SK-N-SH treated with all-trans-retinoic acid at 6 μM for 48 hours (cell line): ENCODE results near the gene KIAA0753.

Source experiments
- ATAC-seq: fragments of 200-7000 bp; cut with Tn5 transposase; 3 replicates; pipeline ENCODE4 v1.9.1; 2020; ENCODE audit warnings: mild to moderate bottlenecking, moderate library complexity
- ARNTL ChIP-seq: fragments of 450-650 bp; formaldehyde crosslinking; IDR thresholded peaks from 2 replicates; pipeline ENCODE4 v1.5.0; 2020; ENCODE audit warnings: low read depth, mild to moderate bottlenecking, moderate library complexity, borderline replicate concordance
- CREB5 ChIP-seq: fragments of 250-450 bp; sonication (Bioruptor Pico); IDR thresholded peaks from 2 replicates; pipeline ENCODE4 v1.5.1; 2020; ENCODE audit warnings: low read depth, mild to moderate bottlenecking, moderate library complexity
- CSDC2 ChIP-seq: fragments of 250-450 bp; sonication (Bioruptor Pico); IDR thresholded peaks from 2 replicates; pipeline ENCODE4 v1.5.0; 2020; ENCODE audit warnings: mild to moderate bottlenecking, moderate library complexity
- CSRNP3 ChIP-seq: fragments of 250-450 bp; sonication (Bioruptor Pico); IDR thresholded peaks from 2 replicates; pipeline ENCODE4 v1.5.1; 2021; ENCODE audit warnings: mild to moderate bottlenecking, moderate library complexity
- ESRRG ChIP-seq: fragments of 250-450 bp; sonication (Bioruptor Pico); IDR thresholded peaks from 2 replicates; pipeline ENCODE4 v1.6.1; 2021; ENCODE audit warnings: mild to moderate bottlenecking
- GLIS3 ChIP-seq: fragments of 250-450 bp; sonication (Bioruptor Pico); IDR thresholded peaks from 2 replicates; pipeline ENCODE4 v1.5.0; 2020; ENCODE audit warnings: mild to moderate bottlenecking, moderate library complexity
- ISL1 ChIP-seq: fragments of 250-450 bp; sonication (Bioruptor Pico); IDR thresholded peaks from 2 replicates; pipeline ENCODE4 v2.1.2; 2022; ENCODE audit warnings: mild to moderate bottlenecking, moderate library complexity
- OSR1 ChIP-seq: fragments of 250-450 bp; sonication (Bioruptor Pico); IDR thresholded peaks from 2 replicates; pipeline ENCODE4 v1.8.0; 2022; ENCODE audit warnings: moderate library complexity, mild to moderate bottlenecking, inconsistent platforms
- PATZ1 ChIP-seq: fragments of 250-450 bp; sonication (Bioruptor Pico); IDR thresholded peaks from 2 replicates; pipeline ENCODE4 v1.8.0; 2020; ENCODE audit warnings: mild to moderate bottlenecking, moderate library complexity, borderline replicate concordance
- POU6F1 ChIP-seq: fragments of 250-450 bp; sonication (Bioruptor Pico); IDR thresholded peaks from 2 replicates; pipeline ENCODE4 v1.8.0; 2021; ENCODE audit warnings: low read depth, mild to moderate bottlenecking, moderate library complexity, borderline replicate concordance
- PPARA ChIP-seq: fragments of 250-450 bp; sonication (Bioruptor Pico); IDR thresholded peaks from 2 replicates; pipeline ENCODE4 v1.5.0; 2020; ENCODE audit warnings: mild to moderate bottlenecking, borderline replicate concordance
- RARB ChIP-seq: fragments of 250-450 bp; sonication (Bioruptor Pico); IDR thresholded peaks from 2 replicates; pipeline ENCODE4 v1.8.0; 2021; ENCODE audit warnings: mild to moderate bottlenecking, moderate library complexity
- SNAI2 ChIP-seq: fragments of 250-450 bp; sonication (Bioruptor Pico); IDR thresholded peaks from 2 replicates; pipeline ENCODE4 v1.5.0; 2020; ENCODE audit warnings: mild to moderate bottlenecking, moderate library complexity
- TCF4 ChIP-seq: fragments of 250-450 bp; sonication (Bioruptor Pico); IDR thresholded peaks from 2 replicates; pipeline ENCODE4 v1.8.0; 2021; ENCODE audit warnings: mild to moderate bottlenecking, moderate library complexity, borderline replicate concordance
- ZC3H10 ChIP-seq: fragments of 250-450 bp; sonication (Bioruptor Pico); IDR thresholded peaks from 2 replicates; pipeline ENCODE4 v1.5.1; 2021; ENCODE audit warnings: mild to moderate bottlenecking, moderate library complexity
- ZFP3 ChIP-seq: fragments of 250-450 bp; sonication (Bioruptor Pico); IDR thresholded peaks from 2 replicates; pipeline ENCODE4 v1.5.0; 2020; ENCODE audit warnings: mild to moderate bottlenecking, moderate library complexity
- ZFP30 ChIP-seq: fragments of 450-650 bp; formaldehyde crosslinking; IDR thresholded peaks from 2 replicates; pipeline ENCODE4 v1.5.0; 2022; ENCODE audit warnings: mild to moderate bottlenecking, moderate library complexity
- ZNF565 ChIP-seq: fragments of 450-650 bp; formaldehyde crosslinking; conservative IDR thresholded peaks from 2 replicates; pipeline ENCODE4 v1.5.0; 2020; ENCODE audit warnings: low read depth, mild to moderate bottlenecking, moderate library complexity
- ZNF70 ChIP-seq: fragments of 450-650 bp; formaldehyde crosslinking; IDR thresholded peaks from 2 replicates; pipeline ENCODE4 v1.5.0; 2020; ENCODE audit warnings: mild to moderate bottlenecking, moderate library complexity
- ZNF8 ChIP-seq: fragments of 450-650 bp; formaldehyde crosslinking; IDR thresholded peaks from 2 replicates; pipeline ENCODE4 v1.5.0; 2020; ENCODE audit warnings: mild to moderate bottlenecking, moderate library complexity

The KIAA0753 gene

GRCh38 chr17:6588165-6588564 lies 52.3 kb downstream of the KIAA0753 start (continued):
- TF ChIP-seq CSRNP3 (CRISPR knock-in tag) (no peak), PPARA (no peak)

- no peak for ATAC-seq
- TF ChIP-seq ZFP3 (no peak), ZFP30 (CRISPR knock-in tag) (no peak), ZNF8 (CRISPR knock-in tag) (no peak), CREB5 (no peak), ZC3H10 (no peak), TCF4 (CRISPR knock-in tag) (no peak), RARB (CRISPR knock-in tag) (no peak), OSR1 (no peak), ZNF70 (CRISPR knock-in tag) (no peak), CSRNP3 (CRISPR knock-in tag) (no peak), SNAI2 (CRISPR knock-in tag) (no peak), ISL1 (CRISPR knock-in tag) (no peak), ESRRG (CRISPR knock-in tag) (no peak), CSDC2 (CRISPR knock-in tag) (no peak), ARNTL (no peak), ZNF565 (CRISPR knock-in tag) (no peak), PPARA (no peak), PATZ1 (CRISPR knock-in tag) (no peak)
Measured at GRCh38 chr17:6587310-6587709, 53.2 kb downstream of the KIAA0753 start.

GRCh38 chr17:6583411-6583810 lies 57.1 kb downstream of the KIAA0753 start:
- ATAC-seq, result no peak
- TF ChIP-seq TCF4 (CRISPR knock-in tag), result no peak
- peak; percentile 92 for TF ChIP-seq ZFP30 (CRISPR knock-in tag)
- TF ChIP-seq OSR1, result no peak

GRCh38 chr17:6580625-6581024 lies 59.9 kb downstream of the KIAA0753 start:
- ATAC-seq, result no peak
- TF ChIP-seq CSRNP3 (CRISPR knock-in tag), result no peak
- TF ChIP-seq GLIS3 (CRISPR knock-in tag), result no peak
- no peak for TF ChIP-seq OSR1
- TF ChIP-seq ESRRG (CRISPR knock-in tag), result no peak
- no peak for TF ChIP-seq POU6F1 (CRISPR knock-in tag)
- no peak for TF ChIP-seq SNAI2 (CRISPR knock-in tag)
- no peak for TF ChIP-seq CREB5
- TF ChIP-seq TCF4 (CRISPR knock-in tag), result no peak
